GM18498 (cell line): ENCODE data around the gene CACNA1A.

Experiments used
- ATAC-seq: cut with Tn5 transposase; IDR thresholded peaks from one replicate; pipeline ENCODE4 v1.9.1; 2021; ENCODE audit warnings: mild to moderate bottlenecking, moderate library complexity; ENCODE audit not compliant: unreplicated experiment

CACNA1A gene

GRCh38 chr19:13493516-13494310 is 12.6 kb downstream of the CACNA1A start:
- ATAC-seq = no peak

DNA sequence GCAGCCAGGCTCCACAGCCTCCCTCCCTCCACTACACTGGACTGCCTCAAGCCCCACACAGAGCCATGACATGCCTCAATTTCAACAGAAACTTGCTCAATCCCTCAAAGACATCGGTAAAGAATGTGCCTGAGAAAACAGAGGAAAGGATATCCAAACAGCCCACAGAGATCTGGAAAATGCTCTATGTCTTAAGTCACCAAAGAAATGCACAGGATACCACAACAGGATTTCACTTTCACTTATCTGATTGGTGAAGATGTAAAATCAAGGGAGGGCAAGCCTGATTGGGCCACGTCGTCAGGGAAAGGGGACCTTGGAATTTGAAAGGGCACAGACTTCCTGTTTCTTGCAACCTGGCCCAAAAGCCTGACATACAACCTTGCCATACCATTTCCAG is 14.2 kb downstream of the CACNA1A start:
- ATAC-seq = no peak

DNA sequence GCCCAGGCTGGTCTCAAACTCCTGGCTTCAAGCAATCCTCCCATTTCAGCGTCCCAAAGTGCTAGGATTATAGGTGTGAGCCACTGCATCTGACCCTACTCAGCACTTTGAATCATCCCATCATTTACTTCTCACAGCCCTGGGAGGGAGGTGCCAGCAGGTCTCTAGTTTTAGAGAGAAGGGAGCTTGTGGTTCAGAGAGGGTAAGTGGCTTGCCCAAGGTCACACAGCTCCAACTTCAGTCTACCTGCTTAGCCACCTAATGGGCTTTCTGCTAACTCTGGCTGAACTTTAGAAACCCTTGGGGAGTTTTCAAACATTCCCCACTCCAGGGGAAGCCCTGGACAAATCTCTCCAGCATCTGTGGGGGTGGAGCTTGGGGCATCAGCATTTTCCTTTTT is 18.3 kb downstream of the CACNA1A start:
- no peak for ATAC-seq

GRCh38 chr19:13484166-13484565 is 22.1 kb downstream of the CACNA1A start:
- no peak for ATAC-seq

DNA sequence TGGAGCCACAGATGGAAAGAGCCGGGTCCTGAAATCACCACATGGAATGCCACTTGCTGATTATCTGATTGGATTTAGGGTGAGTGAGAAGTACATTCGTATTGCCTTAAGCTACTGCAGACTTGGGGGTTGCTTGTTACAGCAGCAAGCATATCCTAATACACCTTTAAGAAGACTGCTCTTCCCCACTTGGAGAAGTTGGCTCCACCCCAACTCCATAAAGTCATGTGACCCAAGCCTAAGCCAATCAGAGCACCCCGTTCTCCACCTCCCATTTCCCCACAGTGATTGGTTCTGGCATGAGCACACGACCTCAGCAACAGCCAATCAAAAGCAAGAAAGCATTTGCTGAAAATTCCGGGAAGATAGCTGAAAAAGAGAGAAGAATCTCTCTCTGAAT is 23.1 kb downstream of the CACNA1A start:
- ATAC-seq = no peak

GRCh38 chr19:13478576-13478975 is 27.7 kb downstream of the CACNA1A start:
- ATAC-seq = no peak

DNA sequence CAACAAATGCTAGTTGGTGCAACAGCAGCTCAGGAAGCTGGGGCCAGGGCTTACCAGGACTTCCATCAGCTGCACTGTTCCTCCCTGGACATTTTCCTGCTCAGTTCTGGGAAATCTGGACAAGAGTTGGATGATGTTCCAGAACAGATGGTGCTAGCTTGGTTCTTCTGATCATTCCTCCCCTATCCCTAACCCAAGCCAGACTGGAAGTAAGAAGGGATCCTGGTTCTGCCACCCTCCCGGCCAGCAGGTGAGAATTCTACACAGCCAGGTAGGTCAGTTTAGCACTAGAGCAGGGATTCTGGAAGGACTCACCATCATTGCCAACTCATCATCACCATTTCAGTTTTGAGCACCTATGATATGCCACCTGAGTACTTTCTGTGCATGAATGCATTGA is 30.2 kb downstream of the CACNA1A start:
- ATAC-seq = no peak

DNA sequence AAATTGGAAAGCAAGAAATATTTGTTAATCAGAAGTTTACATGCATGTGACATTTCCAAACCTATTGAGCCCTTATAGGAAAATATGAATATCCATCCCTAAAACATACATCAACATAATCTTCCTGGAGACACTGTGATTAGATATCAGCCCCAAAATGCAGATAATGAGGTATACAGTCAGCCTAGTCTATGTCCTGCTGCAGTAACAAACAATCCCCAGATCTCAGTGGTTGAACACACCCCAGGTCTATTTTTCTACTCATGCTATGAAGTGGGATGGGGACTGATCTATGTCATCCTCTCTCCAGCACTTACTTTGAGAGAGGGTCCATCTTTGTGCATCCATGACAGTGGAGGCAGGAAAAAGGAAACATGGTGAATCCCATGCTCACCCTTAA is 31.2 kb downstream of the CACNA1A start:
- no peak for ATAC-seq

- ATAC-seq = no peak
These were observed 39.6 kb downstream of the CACNA1A start for GRCh38 chr19:13466697-13467096.

DNA sequence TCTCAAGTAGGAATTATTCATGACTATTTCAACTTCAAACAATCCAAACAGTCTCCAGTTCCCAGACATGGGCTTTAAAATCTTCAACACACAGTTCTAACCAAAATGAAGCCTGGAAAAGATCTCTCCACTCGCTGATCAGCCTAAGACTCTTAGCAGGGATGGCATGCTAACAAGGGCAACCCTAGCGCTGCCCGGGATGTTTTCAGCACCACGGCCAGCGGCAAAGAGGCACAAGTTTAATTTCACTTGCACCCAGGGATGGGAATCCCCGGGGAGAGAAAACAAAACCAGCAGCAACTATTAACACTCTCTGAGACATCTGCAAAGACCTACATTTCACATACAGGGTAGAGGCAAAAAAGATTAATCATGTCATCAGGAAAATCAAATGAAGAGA is 43.0 kb downstream of the CACNA1A start:
- no peak for ATAC-seq

DNA sequence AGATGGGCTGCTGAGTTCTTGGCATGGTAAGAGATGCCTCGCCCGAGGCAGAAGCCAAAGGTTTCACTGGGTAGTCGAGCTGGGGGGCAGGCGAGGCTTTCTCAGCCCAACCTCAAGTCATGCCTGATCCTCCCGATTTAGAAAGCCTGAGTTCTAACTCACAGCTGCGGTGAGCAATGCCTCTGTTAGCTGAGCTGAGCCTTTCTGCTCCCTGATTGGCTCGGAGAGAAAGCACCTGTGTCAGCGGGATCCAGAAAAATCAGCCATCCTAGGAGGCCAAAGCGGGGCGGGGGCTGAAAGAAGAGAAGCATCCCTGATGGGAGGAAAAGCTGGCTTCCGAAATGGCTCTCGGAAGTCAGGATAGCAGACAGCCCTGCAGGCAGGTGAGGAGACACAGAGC is 44.7 kb downstream of the CACNA1A start:
- no peak for ATAC-seq

DNA sequence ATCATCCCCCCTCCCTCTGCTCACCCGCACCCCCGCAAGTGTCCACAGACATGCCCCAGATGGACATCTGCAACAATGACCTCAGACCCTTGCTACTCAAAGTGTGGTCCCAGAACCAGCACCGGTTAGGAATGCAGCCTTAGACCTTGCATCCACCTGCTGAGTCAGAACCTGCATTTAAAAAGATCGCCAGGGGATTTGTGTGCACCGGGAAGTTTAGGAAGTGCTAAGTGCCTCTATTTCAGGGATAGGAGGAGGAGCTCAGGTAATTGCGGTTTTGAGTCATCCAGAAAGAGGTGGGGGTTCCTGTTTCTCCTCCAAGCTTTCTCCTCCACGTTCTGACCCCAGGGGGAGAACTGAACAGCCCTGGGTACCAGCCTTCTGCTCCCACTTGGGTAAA is 46.2 kb downstream of the CACNA1A start:
- no peak for ATAC-seq

- no peak for ATAC-seq
These were observed 46.9 kb downstream of the CACNA1A start for GRCh38 chr19:13459351-13459750.

DNA sequence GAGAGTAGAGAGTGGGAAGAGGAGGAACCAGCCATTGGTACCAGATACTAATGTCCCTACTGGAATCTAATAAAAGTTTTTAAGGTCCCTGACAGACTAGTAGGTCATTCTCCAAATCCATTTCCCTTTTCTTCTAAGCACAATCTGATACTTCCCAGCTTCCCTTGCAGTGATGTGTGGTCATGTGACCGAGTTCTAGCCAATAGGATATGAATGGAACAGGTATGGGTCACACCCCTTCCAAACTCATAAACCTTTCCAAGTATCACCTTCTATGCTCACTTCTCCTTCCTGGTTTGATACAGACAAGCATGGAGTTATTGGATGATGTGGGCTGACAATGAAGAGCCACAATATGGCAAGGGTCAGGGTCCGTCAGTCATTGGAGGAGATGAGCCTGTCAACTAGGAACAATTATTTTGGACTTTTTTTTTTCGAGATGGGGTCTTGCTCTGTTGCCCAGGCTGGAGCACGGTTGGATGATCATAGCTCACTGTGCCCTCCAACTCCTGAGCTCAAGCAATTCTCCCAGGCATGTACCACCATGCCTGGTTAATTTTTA is 54.8 kb downstream of the CACNA1A start:
- ATAC-seq = no peak

DNA sequence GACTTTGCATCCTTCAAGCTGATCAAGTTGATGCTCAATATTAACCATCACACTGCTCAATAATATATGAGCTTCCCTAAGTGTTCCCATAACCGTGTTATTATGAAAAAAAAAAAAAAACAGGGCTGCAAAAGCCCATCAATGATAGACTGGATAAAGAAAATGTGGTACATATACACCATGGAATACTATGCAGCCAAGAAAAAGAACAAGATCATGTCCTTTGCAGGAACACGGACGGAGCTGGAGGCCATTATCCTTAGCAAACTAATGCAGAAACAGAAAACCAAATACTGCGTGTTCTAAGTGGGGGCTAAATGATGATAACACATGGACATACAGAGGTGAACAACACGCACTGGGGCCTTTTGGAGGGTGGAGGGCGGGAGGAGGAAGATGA is 58.3 kb downstream of the CACNA1A start:
- ATAC-seq = no peak

DNA sequence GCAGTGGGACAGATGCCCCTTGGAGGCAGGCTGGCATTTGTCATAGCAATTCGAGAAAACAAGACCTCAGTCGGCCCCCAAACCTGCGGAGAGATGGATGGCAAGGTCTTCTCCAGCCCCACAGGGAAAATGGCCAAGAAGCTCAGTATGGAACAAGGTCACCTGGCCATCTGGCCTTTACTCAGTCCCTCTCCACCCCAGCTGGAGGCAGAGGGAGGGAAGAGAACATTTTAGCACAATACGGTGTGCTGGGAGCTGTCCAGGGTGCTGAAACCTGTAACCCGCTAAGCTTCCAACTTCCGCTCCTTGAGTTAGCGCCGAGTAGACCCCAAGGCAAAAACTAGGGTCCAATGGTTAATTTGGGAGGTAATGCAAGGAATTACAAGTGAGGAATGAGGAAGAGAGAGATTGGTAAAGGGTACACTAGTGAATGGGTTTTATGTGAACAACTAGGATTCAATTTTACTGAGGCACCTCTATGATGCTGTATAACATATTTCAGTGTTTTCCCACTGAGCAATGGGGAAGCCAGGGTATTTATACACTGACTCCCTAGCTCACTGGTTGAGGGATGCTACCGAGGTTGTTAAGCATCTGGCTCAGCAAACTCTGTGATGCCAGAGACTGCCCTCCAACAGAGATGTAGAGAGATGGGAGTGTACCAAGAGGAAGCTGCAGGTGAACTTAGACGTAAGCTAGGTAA is 64.3 kb downstream of the CACNA1A start:
- no peak for ATAC-seq

GRCh38 chr19:13437919-13438618 is 68.2 kb downstream of the CACNA1A start:
- ATAC-seq = no peak

GRCh38 chr19:13436352-13436751 is 69.9 kb downstream of the CACNA1A start:
- ATAC-seq = no peak

DNA sequence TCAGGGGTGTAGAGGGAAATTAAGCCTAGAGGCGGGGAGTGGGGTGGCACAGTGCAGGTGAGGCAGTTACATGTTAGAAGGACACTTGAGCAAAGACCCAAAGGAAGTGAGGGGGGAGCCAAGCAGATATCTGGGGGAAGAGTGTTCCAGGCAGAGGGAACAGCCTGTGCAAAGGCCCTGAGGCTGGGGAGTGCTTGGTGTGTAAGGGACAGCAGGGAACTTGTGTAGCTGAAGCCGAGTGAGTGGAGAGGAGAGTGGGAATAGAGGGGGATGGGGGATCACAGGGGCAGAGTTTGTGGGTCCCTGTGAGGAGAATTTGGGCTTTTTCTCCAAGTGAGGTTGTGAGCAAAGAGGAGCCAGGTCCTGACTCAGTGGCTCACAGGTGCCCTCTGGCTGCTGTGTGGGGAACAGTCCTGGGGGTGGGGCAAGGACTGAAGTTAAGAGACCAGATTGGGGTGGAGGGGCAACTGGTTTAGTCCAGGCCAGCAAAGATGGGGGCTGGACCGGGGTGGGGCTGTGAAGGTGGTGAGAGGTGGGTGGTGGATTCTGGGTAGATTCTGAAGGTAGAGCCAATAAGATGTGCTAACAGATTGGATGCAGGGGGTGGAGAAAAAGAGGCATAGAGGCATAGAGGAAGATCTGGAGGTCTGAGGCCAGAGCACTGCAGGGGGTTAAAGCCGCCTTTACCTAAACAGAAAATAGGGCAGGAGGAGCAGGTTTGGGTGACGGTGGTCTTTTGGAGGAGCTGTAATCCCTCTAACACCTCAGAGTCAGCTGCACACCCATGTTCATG is 75.3 kb downstream of the CACNA1A start:
- ATAC-seq = no peak

DNA sequence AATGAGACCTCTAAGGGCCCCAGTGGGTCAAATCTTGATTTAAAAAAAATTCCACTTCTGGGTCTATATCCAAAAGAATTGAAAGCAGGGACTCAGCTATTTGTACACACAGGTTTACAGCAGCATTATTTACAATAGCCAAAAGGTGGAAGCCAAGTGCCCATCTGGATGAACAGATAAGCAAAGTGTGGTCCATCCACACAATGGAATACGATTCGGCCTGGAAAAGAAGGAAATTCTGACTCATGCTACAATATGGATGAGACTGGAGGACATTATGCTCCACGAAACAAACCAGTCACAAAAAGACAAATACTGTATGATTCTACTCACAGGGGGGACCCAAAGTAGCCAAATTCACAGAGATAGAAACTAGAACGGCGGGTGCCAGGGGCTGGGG is 76.7 kb downstream of the CACNA1A start:
- no peak for ATAC-seq

GRCh38 chr19:13428352-13428751 is 77.9 kb downstream of the CACNA1A start:
- ATAC-seq = no peak
